ENCODE measurements around the gene FBRS.

DNA sequence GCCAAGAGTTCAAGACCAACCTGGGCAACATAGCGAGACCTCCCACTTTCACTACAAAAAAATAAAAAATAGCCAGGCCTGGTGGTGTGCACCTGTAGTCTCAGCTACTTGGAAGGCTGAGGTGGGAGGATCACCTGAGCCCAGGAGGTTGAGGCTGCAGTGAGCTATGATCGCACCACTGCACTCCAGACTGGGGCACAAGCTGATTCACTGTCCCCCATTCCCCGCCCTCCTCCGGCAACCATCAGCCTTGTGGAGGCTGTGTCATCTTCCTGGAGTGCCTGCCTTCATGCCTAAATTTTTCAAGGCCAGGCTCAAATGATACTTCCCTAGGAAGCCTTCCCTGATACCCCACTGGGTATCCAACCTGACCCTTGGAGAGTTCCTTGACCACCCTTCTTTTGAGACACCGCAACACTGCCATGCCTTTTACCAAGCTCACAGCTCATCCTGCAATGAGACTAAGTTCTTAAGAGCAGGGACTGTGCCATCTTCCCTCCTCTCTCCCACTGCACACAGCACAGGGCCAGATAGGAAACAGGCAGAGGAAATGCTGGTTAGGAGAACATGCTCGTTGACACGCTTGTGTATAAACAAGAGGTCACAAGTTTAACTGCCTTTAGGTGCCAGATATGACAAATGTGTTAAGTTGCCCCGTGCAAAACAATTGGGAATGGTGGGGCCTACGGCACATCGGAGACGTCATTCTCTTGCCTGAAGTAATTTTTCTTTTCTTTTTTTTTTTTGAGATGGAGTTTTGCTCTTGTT is 36.9 kb downstream of the FBRS start:
- TF ChIP-seq ZNF274 (IDR thresholded peaks at IDR 0.05; ENCODE audit: low read depth, low read length) (no peak), YY1 (IDR thresholded peaks at IDR 0.05; ENCODE audit: insufficient read depth, insufficient read length) (no peak), SUZ12 (IDR thresholded peaks at IDR 0.05; ENCODE audit: extremely low read depth, insufficient read depth, insufficient read length) (no peak)
